Astrocyte of the cerebellum (primary cell): ENCODE data around the gene MON2.

Experiments
- DNase-seq: peaks from one replicate; pipeline ENCODE4 v3.0.0-alpha.2; 2011; ENCODE audit warnings: low read depth
- H3K4me3 ChIP-seq: 2 replicates; pipeline ENCODE4 v1.5.1; 2011; ENCODE audit warnings: mild to moderate bottlenecking, low read depth, low read length, moderate library complexity
- CTCF ChIP-seq: IDR thresholded peaks from 2 replicates; pipeline ENCODE4 v1.5.1; 2012; ENCODE audit warnings: low read length, low read depth, moderate library complexity, mild to moderate bottlenecking; ENCODE audit errors: missing control alignments
- in situ Hi-C: cut with HindIII; loops from 2 replicates; pipeline ENCODE4 v1.10.0; 2017; ENCODE audit warnings: low sequenced_read_pairs

Gene MON2

GRCh38 chr12:62637679-62638078, 171.1 kb downstream of the MON2 start:
- TF ChIP-seq CTCF, result no peak
- in situ Hi-C loops, result no loop called here
- no peak overlapping the region for H3K4me3 ChIP-seq
- DNase-seq, result no peak

- TF ChIP-seq CTCF, result no peak
- no peak overlapping the region for H3K4me3 ChIP-seq
- no peak for DNase-seq
Observed at GRCh38 chr12:62640910-62641448, 174.4 kb downstream of the MON2 start.

GRCh38 chr12:62642486-62642885, 175.9 kb downstream of the MON2 start:
- no peak overlapping the region for H3K4me3 ChIP-seq
- no peak for DNase-seq
- in situ Hi-C loops, result no loop called here
- TF ChIP-seq CTCF, result no peak

More at GRCh38 chr12:62640910-62641448, 174.4 kb downstream of the MON2 start:
- in situ Hi-C loops, result no loop called here

GRCh38 chr12:62643486-62643885, 176.9 kb downstream of the MON2 start:
- no peak for DNase-seq
- TF ChIP-seq CTCF, result no peak
- in situ Hi-C loops, result no loop called here

GRCh38 chr12:62646566-62646965, 179.9 kb downstream of the MON2 start:
- DNase-seq, result no peak
- no peak for TF ChIP-seq CTCF
- in situ Hi-C loops, result no loop called here
- H3K4me3 ChIP-seq, result no peak overlapping the region

More at GRCh38 chr12:62643486-62643885, 176.9 kb downstream of the MON2 start:
- H3K4me3 ChIP-seq, result no peak overlapping the region

GRCh38 chr12:62647586-62647985, 181.0 kb downstream of the MON2 start:
- TF ChIP-seq CTCF, result no peak
- in situ Hi-C loops, result no loop called here

More at GRCh38 chr12:62647586-62647985, 181.0 kb downstream of the MON2 start:
- DNase-seq, result no peak
- no peak overlapping the region for H3K4me3 ChIP-seq
